GM12873 (cell line): ENCODE results near the gene SLC66A3.

Experiments used
- CTCF ChIP-seq: IDR thresholded peaks from 2 replicates; pipeline ENCODE4 v1.5.1; 2012; ENCODE audit warnings: low read depth, mild to moderate bottlenecking, moderate library complexity, low read length, control low read depth; ENCODE audit not compliant: insufficient read depth; ENCODE audit errors: missing control alignments

SLC66A3 gene

DNA sequence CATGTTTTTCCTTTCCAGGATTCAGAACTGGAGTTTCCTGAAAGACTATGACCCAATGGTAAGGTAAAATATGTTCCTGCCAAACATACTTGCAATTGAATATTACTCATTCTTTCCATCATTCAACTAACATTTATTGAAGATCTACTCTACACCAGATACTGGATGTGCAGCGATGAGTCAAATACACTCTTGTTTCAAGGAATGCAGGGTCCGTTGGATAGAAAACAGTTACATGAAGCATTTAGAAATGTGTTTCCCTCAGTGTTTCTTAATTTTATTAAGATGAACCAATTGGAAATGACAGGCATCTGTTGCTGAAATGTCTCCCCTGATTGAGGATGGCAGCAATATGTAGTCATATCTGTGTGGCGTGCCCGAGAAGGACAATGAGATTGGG is 14.8 kb upstream of the SLC66A3 start:
- TF ChIP-seq CTCF, result no peak

- no peak for TF ChIP-seq CTCF
These were observed 13.9 kb upstream of the SLC66A3 start for GRCh38 chr2:11141319-11141718.

- peak; percentile 3 for TF ChIP-seq CTCF
These were observed 12.9 kb upstream of the SLC66A3 start for GRCh38 chr2:11142330-11142729.

- no peak for TF ChIP-seq CTCF
These were observed 12.3 kb upstream of the SLC66A3 start for GRCh38 chr2:11142987-11143386.

- TF ChIP-seq CTCF, result no peak
These were observed 11.1 kb upstream of the SLC66A3 start for GRCh38 chr2:11144077-11144737.

- no peak for TF ChIP-seq CTCF
These were observed 10.6 kb upstream of the SLC66A3 start for GRCh38 chr2:11144738-11145079.

GRCh38 chr2:11145350-11145749 is 9.9 kb upstream of the SLC66A3 start:
- TF ChIP-seq CTCF, result no peak
